Measurements from ENCODE around the gene CLK4.

The CLK4 gene

DNA sequence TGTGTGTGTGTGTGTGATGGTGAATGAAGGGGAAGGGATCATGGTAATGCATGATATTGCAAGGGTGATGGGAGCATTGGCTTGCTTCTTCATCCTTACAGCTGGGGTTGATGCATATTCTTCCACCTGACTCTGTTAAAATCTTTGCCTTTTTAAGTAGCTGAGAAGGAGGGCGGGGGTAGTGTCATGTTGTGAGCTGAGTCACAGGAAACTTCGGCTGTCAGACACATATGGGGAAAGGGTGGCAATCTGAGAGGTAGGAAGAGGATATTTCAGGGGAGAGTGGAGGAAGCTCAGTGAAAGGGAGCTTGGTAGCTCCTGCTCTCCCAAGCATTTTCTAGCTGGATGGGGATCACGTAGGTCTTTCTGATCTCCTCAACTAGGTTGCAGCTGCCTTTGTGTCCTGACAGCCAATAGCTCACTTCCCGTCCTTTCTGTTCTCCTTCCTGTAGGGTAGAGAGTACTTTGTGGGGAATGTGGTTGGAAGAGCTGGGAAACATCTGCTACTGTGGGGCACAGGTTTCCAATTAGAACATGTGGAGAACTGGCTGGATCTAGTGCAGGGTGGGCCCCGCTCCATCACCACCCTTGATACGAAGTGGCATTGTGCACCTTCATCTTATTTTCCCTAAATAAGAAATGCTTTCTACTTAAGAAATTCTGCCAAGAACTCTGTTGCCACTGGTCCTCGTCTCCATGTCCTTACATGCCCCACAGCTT lies 18.1 kb upstream of the CLK4 start:
- TF ChIP-seq, protein P1, sequence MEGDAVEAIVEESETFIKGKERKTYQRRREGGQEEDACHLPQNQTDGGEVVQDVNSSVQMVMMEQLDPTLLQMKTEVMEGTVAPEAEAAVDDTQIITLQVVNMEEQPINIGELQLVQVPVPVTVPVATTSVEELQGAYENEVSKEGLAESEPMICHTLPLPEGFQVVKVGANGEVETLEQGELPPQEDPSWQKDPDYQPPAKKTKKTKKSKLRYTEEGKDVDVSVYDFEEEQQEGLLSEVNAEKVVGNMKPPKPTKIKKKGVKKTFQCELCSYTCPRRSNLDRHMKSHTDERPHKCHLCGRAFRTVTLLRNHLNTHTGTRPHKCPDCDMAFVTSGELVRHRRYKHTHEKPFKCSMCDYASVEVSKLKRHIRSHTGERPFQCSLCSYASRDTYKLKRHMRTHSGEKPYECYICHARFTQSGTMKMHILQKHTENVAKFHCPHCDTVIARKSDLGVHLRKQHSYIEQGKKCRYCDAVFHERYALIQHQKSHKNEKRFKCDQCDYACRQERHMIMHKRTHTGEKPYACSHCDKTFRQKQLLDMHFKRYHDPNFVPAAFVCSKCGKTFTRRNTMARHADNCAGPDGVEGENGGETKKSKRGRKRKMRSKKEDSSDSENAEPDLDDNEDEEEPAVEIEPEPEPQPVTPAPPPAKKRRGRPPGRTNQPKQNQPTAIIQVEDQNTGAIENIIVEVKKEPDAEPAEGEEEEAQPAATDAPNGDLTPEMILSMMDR (IDR thresholded peaks at IDR 0.05; ENCODE audit: low read depth, low read length) = no peak
- Histone ChIP-seq H3K36me3 (no peaks in the 10 kb centered on the region), H3K4me3 (ENCODE audit: low read depth, low read length) (no peak overlapping the region), H3K27me3 (ENCODE audit: insufficient read depth, low read depth, severe bottlenecking) (no peaks in the 10 kb centered on the region), H3K27ac (no peak overlapping the region), H3K9me3 (ENCODE audit: severe bottlenecking) (no peaks in the 10 kb centered on the region)
- no peak for DNase-seq

DNA sequence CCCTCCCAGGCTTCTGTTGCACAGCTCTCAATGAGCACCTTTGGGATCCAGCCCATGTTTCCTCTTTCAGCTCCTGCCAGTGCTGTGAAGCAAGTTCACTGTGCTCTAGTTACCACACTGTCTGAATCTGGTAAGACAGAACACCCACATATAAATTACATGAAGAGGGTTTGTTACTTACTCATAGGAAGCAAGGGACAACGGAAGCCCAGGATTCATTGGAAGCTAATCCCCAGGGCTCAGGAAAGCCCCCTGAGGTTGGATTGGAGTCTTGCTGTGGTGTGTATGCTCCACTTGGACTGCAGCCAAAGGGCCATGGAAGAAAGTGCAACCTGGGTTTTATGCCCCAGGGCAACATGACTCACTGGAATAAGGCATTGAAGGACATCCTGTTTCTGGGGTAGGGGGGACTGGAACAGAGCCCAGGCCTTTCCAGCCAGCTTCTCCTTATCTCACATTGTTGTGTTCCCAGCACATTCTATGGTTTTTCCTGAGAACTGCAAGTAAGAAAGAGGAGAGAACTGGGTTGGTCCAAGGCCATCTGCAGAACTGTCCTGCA lies 15.6 kb upstream of the CLK4 start:
- Histone ChIP-seq H3K9me3 (ENCODE audit: severe bottlenecking) (no peaks in the 10 kb centered on the region), H3K27ac (no peak overlapping the region), H3K4me3 (ENCODE audit: low read depth, low read length) (no peak overlapping the region), H3K27me3 (ENCODE audit: insufficient read depth, low read depth, severe bottlenecking) (no peaks in the 10 kb centered on the region), H3K36me3 (no peaks in the 10 kb centered on the region)
- DNase-seq = no peak
- TF ChIP-seq, protein P1 (IDR thresholded peaks at IDR 0.05; ENCODE audit: low read depth, low read length) = no peak

DNA sequence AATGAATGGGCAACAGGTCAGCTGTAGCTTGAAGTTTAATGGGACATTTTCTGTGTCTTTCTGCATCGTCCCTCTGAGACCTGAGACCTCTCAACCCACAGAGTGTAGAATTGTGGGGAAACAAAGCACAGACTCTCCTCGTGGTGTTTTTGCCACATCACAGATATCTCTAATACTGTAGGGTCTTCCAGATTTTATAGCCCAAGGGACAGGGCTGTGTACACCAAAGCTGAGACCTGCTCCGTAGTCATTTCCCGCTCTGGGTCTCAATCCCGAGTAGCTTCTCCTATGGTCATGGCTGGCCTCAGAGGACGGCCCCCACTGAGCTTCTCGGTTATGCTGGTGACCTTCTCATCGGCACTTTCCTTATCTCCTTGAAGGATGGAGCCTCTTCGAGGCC lies 14.9 kb upstream of the CLK4 start:
- no peaks in the 10 kb centered on the region for H3K9me3 ChIP-seq (ENCODE audit: severe bottlenecking)
- no peaks in the 10 kb centered on the region for H3K36me3 ChIP-seq
- TF ChIP-seq, protein P1 (IDR thresholded peaks at IDR 0.05; ENCODE audit: low read depth, low read length) = no peak
- no peak overlapping the region for H3K4me3 ChIP-seq (ENCODE audit: low read depth, low read length)
- no peaks in the 10 kb centered on the region for H3K27me3 ChIP-seq (ENCODE audit: insufficient read depth, low read depth, severe bottlenecking)
- H3K27ac ChIP-seq = no peak overlapping the region
- DNase-seq = no peak

DNA sequence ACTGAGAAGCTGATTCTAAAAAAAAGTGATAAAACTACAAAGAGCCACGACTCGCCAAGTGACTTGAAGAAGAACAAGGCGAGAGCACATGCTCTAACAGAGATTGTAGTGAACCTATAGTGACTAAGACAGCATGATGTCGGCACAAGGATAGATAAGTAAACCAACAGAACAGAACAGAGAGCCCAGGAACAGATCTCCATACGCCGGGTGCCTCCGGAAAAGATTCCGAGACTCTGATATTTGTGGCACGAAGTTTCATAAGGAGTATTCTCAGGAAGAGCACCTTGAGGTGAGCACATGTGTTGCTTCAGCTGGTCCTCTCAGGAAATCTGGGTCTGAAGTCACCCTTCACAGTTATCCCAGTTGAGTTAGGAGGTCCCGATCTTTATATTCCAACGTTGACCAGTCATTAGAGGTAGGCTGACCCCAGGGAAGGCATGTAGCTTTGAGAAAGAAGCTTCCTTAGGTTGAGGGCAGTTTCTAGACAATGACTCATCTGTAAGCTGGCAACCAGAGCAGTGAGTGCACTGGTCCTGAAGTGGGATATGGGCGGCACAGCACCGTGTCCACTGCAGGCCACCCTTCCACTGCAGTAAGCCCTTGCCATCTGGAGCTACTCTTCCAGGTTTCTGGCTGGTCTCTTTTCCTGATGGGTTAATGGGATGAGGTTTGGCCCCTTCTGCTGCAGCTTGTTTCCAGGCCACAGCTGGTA lies 13.6 kb upstream of the CLK4 start:
- Histone ChIP-seq H3K36me3 (no peaks in the 10 kb centered on the region), H3K27ac (no peak overlapping the region), H3K4me3 (ENCODE audit: low read depth, low read length) (no peak overlapping the region), H3K9me3 (ENCODE audit: severe bottlenecking) (no peaks in the 10 kb centered on the region), H3K27me3 (ENCODE audit: insufficient read depth, low read depth, severe bottlenecking) (no peaks in the 10 kb centered on the region)
- no peak for DNase-seq
- TF ChIP-seq, protein P1 (IDR thresholded peaks at IDR 0.05; ENCODE audit: low read depth, low read length) = no peak

DNA sequence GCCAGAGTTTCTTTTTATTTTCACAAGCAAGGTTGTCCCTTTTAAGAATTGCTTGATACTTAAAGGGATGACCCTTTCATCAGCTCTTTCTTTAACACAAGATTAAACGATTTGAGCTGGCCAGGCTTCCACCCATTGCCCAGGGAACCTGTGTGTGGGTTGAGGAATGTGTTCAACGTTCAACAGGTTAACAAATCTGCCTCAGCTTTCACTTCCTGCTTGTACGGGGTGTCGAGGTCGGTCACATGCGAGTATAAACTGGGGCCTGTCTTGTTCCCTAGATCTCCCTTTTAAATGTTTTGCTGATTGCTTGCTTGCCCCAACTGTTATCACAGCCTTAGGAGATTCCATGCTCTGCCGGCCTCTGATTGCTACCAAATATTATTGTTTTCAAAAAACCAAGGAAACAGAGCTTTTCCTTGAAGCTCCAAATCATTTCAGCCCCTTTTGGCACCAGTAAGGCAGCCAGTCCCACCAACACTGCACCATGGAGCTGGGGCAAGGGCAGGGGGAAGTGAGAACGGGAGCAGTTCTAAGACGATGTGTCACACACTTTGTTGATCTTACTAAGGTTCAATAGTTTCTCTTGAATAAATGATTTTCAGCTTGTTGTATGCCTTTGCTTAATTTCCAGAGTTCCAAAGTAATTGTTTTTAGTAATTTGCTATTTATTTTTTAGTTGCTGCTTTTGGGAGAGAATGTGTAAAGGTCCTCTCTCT lies 10.7 kb upstream of the CLK4 start:
- TF ChIP-seq, protein P1 (IDR thresholded peaks at IDR 0.05; ENCODE audit: low read depth, low read length) = no peak
- Histone ChIP-seq H3K4me3 (ENCODE audit: low read depth, low read length) (no peak overlapping the region), H3K36me3 (no peaks in the 10 kb centered on the region), H3K27me3 (ENCODE audit: insufficient read depth, low read depth, severe bottlenecking) (no peaks in the 10 kb centered on the region), H3K27ac (no peak overlapping the region), H3K9me3 (ENCODE audit: severe bottlenecking) (no peaks in the 10 kb centered on the region)
- DNase-seq = no peak

Measured in WERI-Rb-1 (cell line).